PFSK-1 (cell line): ENCODE measurements around the gene TGM5.

Experiments used
- POLR2AphosphoS5 ChIP-seq: IDR thresholded peaks from 2 replicates; pipeline ENCODE4 v1.6.1; 2012; ENCODE audit warnings: low read depth, mild to moderate bottlenecking, control low read depth, low read length, moderate library complexity
- REST ChIP-seq, 2 experiments: IDR thresholded peaks; 2 replicates each; pipeline versions ENCODE4 v1.6.1 to v1.8.0; 2011 to 2012; ENCODE audit warnings: low read depth in 2 of 2, low read length in 2 of 2, control low read depth in 1 of 2, inconsistent platforms in 1 of 2, mild to moderate bottlenecking in 1 of 2, moderate library complexity in 1 of 2; ENCODE audit not compliant: insufficient read depth in 1 of 2
- SIN3A ChIP-seq: IDR thresholded peaks from 2 replicates; pipeline ENCODE4 v1.6.1; 2012; ENCODE audit warnings: mild to moderate bottlenecking, low read length, moderate library complexity, borderline replicate concordance; ENCODE audit not compliant: insufficient read depth
- TAF1 ChIP-seq: IDR thresholded peaks from 2 replicates; pipeline ENCODE4 v1.6.1; 2012; ENCODE audit warnings: low read length, control low read depth, borderline replicate concordance; ENCODE audit not compliant: insufficient read depth

GRCh38 chr15:43279496-43279895 is 12.8 kb upstream of the TGM5 start:
- TF ChIP-seq POLR2AphosphoS5 (no peak), TAF1 (no peak), SIN3A (no peak), REST (IDR thresholded peaks at IDR 0.05; ENCODE audit: insufficient read depth in 1 of 2, low read depth in 2 of 2, low read length in 2 of 2) (no peak)
